Mesothelial cell of epicardium (in vitro differentiated cells): ENCODE measurements around the gene PHYHIPL. TPM values are rescaled to one million over a fixed set of nuclear protein-coding genes. Genes with fewer than 3 reads are reported as not detected.

ENCODE experiments used
- DNase-seq, 2 experiments: peaks; one replicate each; pipeline ENCODE4 v3.0.0; 2021; ENCODE audit warnings: low spot score in 2 of 2; ENCODE audit not compliant: unreplicated experiment in 2 of 2
- H3K27ac Mint-ChIP-seq: 2 replicates; pipeline ENCODE4 v1.8.0; 2021; ENCODE audit warnings: mixed read lengths
- H3K27me3 Mint-ChIP-seq: 2 replicates; pipeline ENCODE4 v1.8.0; 2021; ENCODE audit warnings: low read depth, mixed read lengths
- H3K36me3 Mint-ChIP-seq: 2 replicates; pipeline ENCODE4 v1.8.0; 2021; ENCODE audit warnings: mixed read lengths
- H3K4me1 Mint-ChIP-seq: 2 replicates; pipeline ENCODE4 v1.8.0; 2021; ENCODE audit warnings: mixed read lengths
- H3K4me3 Mint-ChIP-seq: 2 replicates; pipeline ENCODE4 v1.8.0; 2021; ENCODE audit warnings: mild to moderate bottlenecking, moderate library complexity, mixed read lengths
- H3K9me3 Mint-ChIP-seq: 2 replicates; pipeline ENCODE4 v1.8.0; 2021; ENCODE audit warnings: mixed read lengths
- CTCF ChIP-seq: fragments of 200-600 bp; sonication (generic); IDR thresholded peaks from one replicate; pipeline ENCODE4 v1.5.0; 2021; ENCODE audit warnings: antibody characterized with exemption; ENCODE audit not compliant: unreplicated experiment
- total RNA-seq: library from RNA; stranded (reverse); gene quantifications from 3 replicates; pipeline ENCODE4 v1.2.1, GENCODE V29; 2021

PHYHIPL gene
- total RNA-seq, 1 donor from 2014 or later: 0.56 TPM

- no peaks in the 10 kb centered on the region for H3K9me3 Mint-ChIP-seq
- H3K4me1 Mint-ChIP-seq: no peaks in the 10 kb centered on the region
- H3K27ac Mint-ChIP-seq: no peak overlapping the region
- no peak for TF ChIP-seq CTCF
- H3K4me3 Mint-ChIP-seq: no peak overlapping the region
- peaks cover 61% of the 10 kb centered on the region for H3K27me3 Mint-ChIP-seq
- H3K36me3 Mint-ChIP-seq: peaks cover 3% of the 10 kb centered on the region
- no peak for DNase-seq
Observed at GRCh38 chr10:59270492-59270891, 94.0 kb downstream of the PHYHIPL start.

GRCh38 chr10:59271160-59271559 is 94.7 kb downstream of the PHYHIPL start:
- DNase-seq: no peak
- no peak overlapping the region for H3K4me3 Mint-ChIP-seq
- H3K4me1 Mint-ChIP-seq: no peaks in the 10 kb centered on the region
- H3K27ac Mint-ChIP-seq: no peak overlapping the region
- peaks cover 3% of the 10 kb centered on the region for H3K36me3 Mint-ChIP-seq
- TF ChIP-seq CTCF: no peak
- peaks cover 61% of the 10 kb centered on the region for H3K27me3 Mint-ChIP-seq
- H3K9me3 Mint-ChIP-seq: no peaks in the 10 kb centered on the region

GRCh38 chr10:59272061-59272460 is 95.6 kb downstream of the PHYHIPL start:
- Mint-ChIP-seq H3K4me1 (no peaks in the 10 kb centered on the region), H3K9me3 (no peaks in the 10 kb centered on the region), H3K4me3 (no peak overlapping the region), H3K36me3 (peaks cover 3% of the 10 kb centered on the region), H3K27ac (no peak overlapping the region), H3K27me3 (peaks cover 64% of the 10 kb centered on the region)
- no peak for TF ChIP-seq CTCF
- no peak for DNase-seq

GRCh38 chr10:59273445-59273844 is 97.0 kb downstream of the PHYHIPL start:
- H3K27ac Mint-ChIP-seq: no peak overlapping the region
- no peak for DNase-seq
- TF ChIP-seq CTCF: no peak
- H3K4me3 Mint-ChIP-seq: no peak overlapping the region
- no peaks in the 10 kb centered on the region for H3K9me3 Mint-ChIP-seq
- H3K4me1 Mint-ChIP-seq: no peaks in the 10 kb centered on the region
- H3K36me3 Mint-ChIP-seq: no peaks in the 10 kb centered on the region
- H3K27me3 Mint-ChIP-seq: peaks cover 61% of the 10 kb centered on the region

- H3K27me3 Mint-ChIP-seq: peaks cover 44% of the 10 kb centered on the region
- no peaks in the 10 kb centered on the region for H3K4me1 Mint-ChIP-seq
Observed at GRCh38 chr10:59276133-59276532, 99.7 kb downstream of the PHYHIPL start.

More at GRCh38 chr10:59276133-59276532, 99.7 kb downstream of the PHYHIPL start:
- Mint-ChIP-seq H3K9me3 (no peaks in the 10 kb centered on the region), H3K4me3 (no peak overlapping the region), H3K27ac (no peak overlapping the region), H3K36me3 (no peaks in the 10 kb centered on the region)
- no peak for TF ChIP-seq CTCF
- no peak for DNase-seq
